Astrocyte of the cerebellum (primary cell): ENCODE measurements around the gene TMEM129.

ENCODE experiments used
- DNase-seq: peaks from one replicate; pipeline ENCODE4 v3.0.0-alpha.2; 2011; ENCODE audit warnings: low read depth
- H3K4me3 ChIP-seq: 2 replicates; pipeline ENCODE4 v1.5.1; 2011; ENCODE audit warnings: mild to moderate bottlenecking, low read depth, low read length, moderate library complexity
- CTCF ChIP-seq: IDR thresholded peaks from 2 replicates; pipeline ENCODE4 v1.5.1; 2012; ENCODE audit warnings: low read length, low read depth, moderate library complexity, mild to moderate bottlenecking; ENCODE audit errors: missing control alignments
- in situ Hi-C: cut with HindIII; loops from 2 replicates; pipeline ENCODE4 v1.10.0; 2017; ENCODE audit warnings: low sequenced_read_pairs

TMEM129 gene

GRCh38 chr4:1712216-1713002 lies 8.7 kb downstream of the TMEM129 start, which contains the start of gene SLBP:
Gene SLBP (minus strand): TSS chr4:1712319. CDS start chr4:1712188, 131 bp downstream.
- peak within 1 kb of the TSS; percentile 72 for H3K4me3 ChIP-seq
- in situ Hi-C loops: no loop called here
- peak; percentile 58 for DNase-seq
- TF ChIP-seq CTCF: no peak

GRCh38 chr4:1711571-1712215 lies 9.4 kb downstream of the TMEM129 start:
- in situ Hi-C loops: no loop called here
- DNase-seq: no peak
- TF ChIP-seq CTCF: no peak
- H3K4me3 ChIP-seq: peak overlapping the region; percentile 72

- no peak for DNase-seq
- no peak for TF ChIP-seq CTCF
- H3K4me3 ChIP-seq: peak overlapping the region; percentile 72
- in situ Hi-C loops: no loop called here
These were observed 10.0 kb downstream of the TMEM129 start for GRCh38 chr4:1711055-1711570.

- no peak overlapping the region for H3K4me3 ChIP-seq
- no peak for DNase-seq
- in situ Hi-C loops: no loop called here
- TF ChIP-seq CTCF: no peak
These were observed 12.5 kb downstream of the TMEM129 start for GRCh38 chr4:1708581-1708980.

GRCh38 chr4:1706358-1706757 lies 14.8 kb downstream of the TMEM129 start:
- H3K4me3 ChIP-seq: no peak overlapping the region
- no peak for TF ChIP-seq CTCF
- DNase-seq: no peak
- in situ Hi-C loops: no loop called here

- in situ Hi-C loops: no loop called here
- DNase-seq: no peak
- no peak overlapping the region for H3K4me3 ChIP-seq
- no peak for TF ChIP-seq CTCF
These were observed 15.4 kb downstream of the TMEM129 start for GRCh38 chr4:1705732-1706131.
